A549 (cell line): ENCODE results near the gene PKM.

Source experiments
- CTCF ChIP-seq: fragments of >200 bp; sonication (Bioruptor Twin); formaldehyde crosslinking; IDR thresholded peaks from 3 replicates; pipeline ENCODE4 v1.5.1; 2016
- EP300 ChIP-seq, 2 experiments: fragments of >200 bp; sonication (Bioruptor Twin); formaldehyde crosslinking; IDR thresholded peaks; 2 replicates in 1 of 2; 3 replicates in 1 of 2; pipeline ENCODE4 v1.6.1; 2016 to 2017
- GATA3 ChIP-seq: IDR thresholded peaks from 2 replicates; pipeline ENCODE4 v1.6.1; 2012; ENCODE audit warnings: borderline replicate concordance
- JUNB ChIP-seq: fragments of >200 bp; sonication (Bioruptor Twin); formaldehyde crosslinking; IDR thresholded peaks from 2 replicates; pipeline ENCODE4 v1.6.1; 2016
- KDM5A ChIP-seq: fragments of 200-600 bp; sonication (generic); IDR thresholded peaks from 2 replicates; pipeline ENCODE4 v1.6.1; 2016; ENCODE audit warnings: antibody characterized with exemption, mild to moderate bottlenecking
- MAFK ChIP-seq: fragments of 450-650 bp; IDR thresholded peaks from 2 replicates; pipeline ENCODE4 v1.6.1; 2014; ENCODE audit not compliant: partially characterized antibody
- NPAS2 ChIP-seq: fragments of 250-450 bp; sonication (Bioruptor Pico); IDR thresholded peaks from 2 replicates; pipeline ENCODE4 v1.8.0; 2022; ENCODE audit warnings: mild to moderate bottlenecking, moderate library complexity, borderline replicate concordance
- POLR2A ChIP-seq: IDR thresholded peaks from 2 replicates; pipeline ENCODE4 v1.6.1; 2012; ENCODE audit warnings: mild to moderate bottlenecking, low read length
- RCOR1 ChIP-seq: fragments of 150-350 bp; IDR thresholded peaks from 2 replicates; pipeline ENCODE4 v1.6.1; 2014; ENCODE audit warnings: antibody characterized with exemption, low read length, low read depth
- RFX5 ChIP-seq: fragments of 450-650 bp; IDR thresholded peaks from 2 replicates; pipeline ENCODE4 v1.7.1; 2014; ENCODE audit warnings: antibody characterized with exemption, mild to moderate bottlenecking, moderate library complexity
- SREBF2 ChIP-seq: fragments of 450-650 bp; IDR thresholded peaks from 2 replicates; pipeline ENCODE4 v1.6.1; 2014; ENCODE audit warnings: mild to moderate bottlenecking, moderate library complexity
- USF2 ChIP-seq: fragments of 450-650 bp; IDR thresholded peaks from 2 replicates; pipeline ENCODE4 v1.6.1; 2014; ENCODE audit warnings: antibody characterized with exemption

- TF ChIP-seq CTCF (no peak), MAFK (no peak), POLR2A (no peak), NPAS2 (no peak), RFX5 (no peak), RCOR1 (no peak), EP300 (IDR thresholded peaks at IDR 0.05) (no peak), USF2 (no peak), GATA3 (no peak), KDM5A (no peak), SREBF2 (no peak), JUNB (no peak)
Observed at GRCh38 chr15:72252663-72253299, 21.8 kb upstream of the PKM start.
